ENCODE measurements around the gene TPGS1.
"Not testable (repeated sequence)": the region's sequence is repeated elsewhere in the genome, so short reads cannot be mapped to it uniquely, and the experiment has no call there.

The TPGS1 gene

GRCh38 chr19:478236-478903, 28.9 kb upstream of the TPGS1 start:
- no peak for DNase-seq

- DNase-seq: no peak
Observed at GRCh38 chr19:478976-479375, 28.3 kb upstream of the TPGS1 start.

GRCh38 chr19:480016-480855, 27.1 kb upstream of the TPGS1 start:
- peak; percentile 61 for DNase-seq

- DNase-seq: not testable (repeated sequence)
Observed at GRCh38 chr19:481100-481499, 26.2 kb upstream of the TPGS1 start.

DNA sequence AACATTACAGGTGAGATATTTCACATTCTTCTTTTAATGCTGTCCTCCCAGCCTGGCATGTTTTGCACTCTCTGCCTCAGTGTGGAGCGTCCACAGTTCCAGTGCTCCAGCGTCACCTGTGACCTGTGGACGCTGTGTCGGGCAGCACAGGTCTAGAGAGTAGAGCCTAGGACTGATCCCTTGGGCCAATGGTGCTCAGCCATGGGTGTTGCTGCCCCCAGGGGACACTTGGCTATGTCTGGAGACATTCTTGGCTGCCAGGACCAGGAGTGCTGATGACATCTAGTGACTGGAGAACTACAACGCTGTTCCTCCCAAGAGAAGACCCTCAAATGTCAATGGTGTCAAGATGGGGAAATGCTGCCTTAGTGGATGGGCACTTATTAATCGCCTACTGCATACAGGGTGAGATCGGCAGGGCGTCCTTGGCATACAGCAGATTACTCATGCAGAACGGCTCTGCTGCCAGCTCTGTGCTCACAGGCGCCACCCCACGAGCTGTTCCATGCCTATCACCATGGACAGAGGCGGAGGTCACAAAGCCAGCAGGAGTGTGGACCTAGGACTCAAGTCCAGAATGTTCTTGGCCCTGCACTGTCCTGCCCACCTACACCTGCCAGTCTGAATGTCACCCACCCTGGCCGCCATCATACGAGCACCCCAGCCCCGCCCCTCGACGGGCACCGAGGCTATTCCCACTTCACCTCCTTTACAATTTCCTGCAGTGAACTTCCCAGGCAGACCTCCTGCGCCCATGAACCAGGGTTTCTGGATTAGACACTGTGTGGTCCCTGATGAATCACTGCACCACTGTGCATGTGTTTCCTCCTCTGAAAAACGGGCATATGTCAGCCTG, 24.9 kb upstream of the TPGS1 start:
- DNase-seq: no peak

GRCh38 chr19:483332-484072, 23.8 kb upstream of the TPGS1 start:
- DNase-seq: no peak

DNA sequence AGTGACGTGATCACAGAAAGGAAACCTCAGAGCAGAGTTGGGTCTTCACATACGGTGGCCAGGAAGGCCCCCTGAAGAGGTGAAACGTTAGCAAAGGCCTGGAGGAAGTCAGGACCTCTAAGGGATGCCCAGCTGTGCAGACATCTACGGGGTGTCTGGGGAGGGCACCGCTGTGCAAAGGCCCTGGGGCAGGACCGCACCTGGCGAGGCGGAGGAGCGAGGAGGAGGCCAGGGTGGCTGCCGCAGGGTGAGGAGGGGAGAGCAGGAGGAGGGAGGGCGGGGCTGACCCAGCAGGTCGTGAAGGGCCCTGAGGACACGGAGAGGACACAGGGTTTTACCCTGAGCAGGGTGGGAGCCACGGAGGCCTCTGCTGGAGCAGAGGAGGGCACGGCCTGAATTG, 22.8 kb upstream of the TPGS1 start:
- no peak for DNase-seq

GRCh38 chr19:485077-485476, 22.2 kb upstream of the TPGS1 start:
- DNase-seq: no peak

- no peak for DNase-seq
Observed at GRCh38 chr19:485583-486236, 21.6 kb upstream of the TPGS1 start.

DNA sequence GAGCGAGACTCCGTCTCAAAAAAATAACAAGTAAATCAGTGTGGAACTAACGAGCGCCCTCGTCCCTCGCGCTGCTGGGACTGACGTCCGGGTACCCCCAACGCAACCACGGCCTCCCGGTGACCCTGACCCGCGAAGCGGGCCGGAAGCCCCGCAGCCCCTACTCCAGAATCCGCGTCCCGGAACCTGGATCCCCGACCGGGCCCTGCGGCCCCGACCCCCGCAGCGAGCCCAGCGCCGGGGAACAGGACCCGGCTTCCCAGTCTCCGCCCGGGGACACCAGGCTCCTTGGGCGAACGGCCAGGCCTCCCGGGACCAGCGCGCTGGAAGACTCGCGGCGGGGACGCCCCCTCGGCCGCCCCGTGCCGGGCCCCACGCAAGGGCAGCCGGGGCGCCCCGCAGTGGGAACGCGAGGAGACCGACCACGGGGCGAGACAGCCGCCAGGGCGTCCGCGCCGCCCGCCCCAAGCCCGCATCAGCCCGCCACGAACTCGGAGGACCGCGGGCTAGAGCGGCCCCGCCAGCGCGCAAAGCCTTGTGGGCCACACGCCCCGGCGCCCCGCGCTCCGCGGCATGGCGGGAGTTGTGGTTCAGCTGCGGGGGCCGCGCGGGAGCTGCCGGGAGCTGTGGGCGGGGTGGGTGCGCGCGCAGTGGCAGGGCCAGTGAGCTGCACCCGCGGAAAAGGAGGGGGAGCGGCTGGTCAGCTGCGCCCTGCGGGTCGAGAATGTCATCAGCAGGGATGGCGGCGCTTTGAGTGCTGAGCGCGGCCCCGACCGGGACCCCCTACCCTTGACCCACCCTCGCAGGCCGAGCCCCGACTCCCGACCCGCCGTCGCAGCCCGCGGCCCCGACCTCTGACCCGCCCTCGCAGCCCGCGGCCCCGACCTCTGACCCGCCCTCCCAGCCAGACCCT, 18.5 kb upstream of the TPGS1 start:
- DNase-seq: peak; percentile 94

GRCh38 chr19:489418-490196, 17.7 kb upstream of the TPGS1 start:
- DNase-seq: no peak

DNA sequence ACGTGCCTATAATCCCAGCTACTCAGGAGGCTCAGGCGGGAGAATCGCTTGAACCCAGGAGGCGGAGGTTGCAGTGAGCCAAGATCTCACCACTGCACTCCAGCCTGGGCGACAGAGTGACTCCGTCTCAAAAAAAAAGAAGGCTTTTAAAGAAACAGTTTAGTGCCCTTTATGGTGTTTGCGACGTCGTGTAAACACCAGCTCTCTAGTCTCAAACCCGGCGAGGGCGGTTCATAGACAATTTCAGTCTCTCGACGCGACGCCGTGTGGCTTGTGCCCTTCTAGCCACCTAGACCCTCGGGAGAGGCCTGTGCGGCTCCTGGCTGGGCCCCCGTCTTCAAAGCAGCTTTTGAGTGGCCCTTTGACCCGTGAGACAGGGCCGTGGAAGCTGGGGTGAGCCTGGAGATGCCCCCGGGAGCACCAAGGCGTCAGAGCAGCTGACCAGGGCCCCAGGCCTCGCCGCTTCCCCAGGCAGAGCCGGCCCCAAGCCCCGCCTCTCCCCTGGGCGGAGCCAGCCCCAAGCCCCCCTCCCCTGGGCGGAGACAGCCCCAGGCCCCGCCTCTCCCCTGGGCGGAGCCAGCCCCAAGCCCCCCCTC, 16.1 kb upstream of the TPGS1 start:
- DNase-seq: peak; percentile 31

- DNase-seq: no peak
Observed at GRCh38 chr19:492091-492531, 15.2 kb upstream of the TPGS1 start.

- DNase-seq: no peak
Observed at GRCh38 chr19:493391-494170, 13.7 kb upstream of the TPGS1 start.

GRCh38 chr19:494171-495080, 12.9 kb upstream of the TPGS1 start:
- no peak for DNase-seq

DNA sequence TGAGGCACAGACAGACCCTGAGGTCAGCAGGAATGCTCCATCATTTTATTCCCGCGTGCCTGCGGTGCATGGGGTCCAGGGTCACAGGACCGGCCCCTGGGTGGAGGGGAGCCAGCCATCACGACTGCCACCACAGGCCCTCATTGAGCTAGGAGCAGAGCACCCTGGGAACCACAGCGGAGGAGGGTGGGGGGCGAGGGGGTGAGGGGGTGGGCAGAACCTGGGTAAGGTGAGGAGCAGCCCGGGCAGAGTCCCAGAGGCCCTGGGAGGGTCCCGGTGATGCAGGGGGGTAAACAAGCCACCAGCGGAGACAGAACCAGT, 12.3 kb upstream of the TPGS1 start:
- no peak for DNase-seq

- DNase-seq: no peak
Observed at GRCh38 chr19:495402-496111, 11.7 kb upstream of the TPGS1 start.

Measured in NCI-H774 (cell line).